GM19452 (cell line): Measurements from ENCODE around the gene SGO1.

Source experiments
- ATAC-seq: cut with Tn5 transposase; IDR thresholded peaks from one replicate; pipeline ENCODE4 v1.9.1; 2021; ENCODE audit not compliant: unreplicated experiment

The SGO1 gene

DNA sequence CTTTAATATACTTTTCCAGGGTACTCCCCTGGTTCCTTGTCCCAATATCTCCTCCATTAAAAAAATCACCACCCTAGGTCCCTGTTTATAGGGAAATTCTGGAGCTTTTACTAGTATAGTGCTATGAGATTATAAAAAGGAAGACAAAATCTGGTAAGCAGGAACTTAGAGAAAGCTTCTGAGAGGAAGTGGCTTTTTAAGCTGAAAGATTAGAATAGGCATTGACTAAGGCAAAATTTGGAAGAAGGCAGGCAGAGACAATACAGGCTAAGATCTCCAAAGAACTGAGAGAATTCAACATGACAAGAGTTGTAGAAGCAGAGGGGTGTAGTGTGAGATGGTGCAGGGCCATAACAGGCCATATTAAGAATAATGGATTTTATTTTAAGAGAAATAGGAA is 25.8 kb downstream of the SGO1 start:
- no peak for ATAC-seq

DNA sequence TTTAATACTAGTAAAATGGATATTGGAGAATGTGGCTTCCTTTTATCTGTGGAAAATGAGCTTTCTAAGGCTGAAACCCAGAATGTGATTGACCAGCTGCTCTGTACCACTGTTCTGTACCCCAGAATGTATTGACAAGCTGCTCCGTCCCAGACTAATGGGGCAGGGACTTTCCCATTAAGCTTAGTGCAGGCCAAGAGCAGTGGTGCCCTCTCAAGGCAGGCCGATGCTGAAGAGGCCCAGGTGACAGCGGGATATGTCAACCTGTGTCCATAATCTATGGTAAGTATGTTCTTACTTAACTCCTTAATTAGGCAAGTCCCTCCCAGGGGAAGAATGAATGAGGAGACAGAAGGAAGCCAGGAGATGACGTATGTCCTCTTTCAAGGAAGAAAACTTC is 31.1 kb downstream of the SGO1 start:
- ATAC-seq, result no peak

DNA sequence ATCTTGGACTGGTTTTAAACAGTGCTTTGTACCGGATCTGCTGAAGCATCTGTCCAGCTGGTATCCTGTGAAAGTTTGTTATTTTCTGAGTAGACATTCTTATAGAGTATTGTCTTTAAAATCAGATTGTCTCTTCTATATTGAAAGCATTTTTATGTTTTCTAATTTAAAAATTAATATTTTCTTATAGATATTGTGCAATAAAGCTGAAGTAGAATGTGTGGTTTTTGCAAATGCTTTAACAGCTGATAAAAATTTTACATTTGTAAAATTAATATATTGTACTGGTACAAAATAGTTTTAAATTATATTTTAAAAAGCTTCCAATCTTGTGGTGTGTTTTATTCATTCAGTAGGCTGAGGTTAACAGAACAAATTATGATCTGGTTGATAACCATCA is 31.9 kb downstream of the SGO1 start:
- no peak for ATAC-seq

DNA sequence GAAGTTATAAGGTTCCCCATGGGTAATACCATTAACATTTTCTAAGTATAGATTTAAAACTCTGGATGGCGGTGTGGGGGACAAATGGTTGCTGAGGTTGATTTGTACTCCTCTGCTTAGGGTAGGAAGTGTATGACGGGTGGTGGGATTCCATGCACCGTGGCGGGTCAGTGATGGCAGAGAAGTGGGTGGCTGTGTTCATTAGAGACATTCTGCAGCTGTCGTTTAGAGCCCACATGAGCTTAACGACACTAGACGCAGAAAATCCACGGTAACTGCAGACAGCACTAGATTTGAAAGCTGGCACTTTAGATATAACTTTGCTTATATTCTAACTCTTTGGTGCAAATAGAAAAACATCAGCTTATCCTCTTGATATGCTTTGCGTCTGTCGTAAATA is 37.5 kb downstream of the SGO1 start:
- ATAC-seq, result no peak

DNA sequence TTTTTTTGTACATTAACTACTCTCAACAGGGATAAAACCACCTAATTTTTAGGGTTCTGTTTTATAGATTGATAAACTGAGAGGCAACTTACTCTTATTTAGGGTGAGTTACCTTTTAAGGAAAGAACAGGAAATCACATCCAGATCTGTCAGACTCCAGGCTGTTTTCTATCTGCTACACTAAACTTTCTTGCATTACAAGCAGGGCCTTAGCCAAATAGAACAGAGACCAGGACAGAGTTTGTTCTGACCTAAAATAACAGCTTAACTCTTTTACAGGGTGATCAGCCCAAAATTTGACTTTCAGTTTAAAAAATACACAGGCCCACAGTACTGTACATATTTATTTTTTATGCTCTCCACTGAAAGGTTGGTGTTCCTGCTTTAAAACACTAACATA is 38.6 kb downstream of the SGO1 start:
- no peak for ATAC-seq

DNA sequence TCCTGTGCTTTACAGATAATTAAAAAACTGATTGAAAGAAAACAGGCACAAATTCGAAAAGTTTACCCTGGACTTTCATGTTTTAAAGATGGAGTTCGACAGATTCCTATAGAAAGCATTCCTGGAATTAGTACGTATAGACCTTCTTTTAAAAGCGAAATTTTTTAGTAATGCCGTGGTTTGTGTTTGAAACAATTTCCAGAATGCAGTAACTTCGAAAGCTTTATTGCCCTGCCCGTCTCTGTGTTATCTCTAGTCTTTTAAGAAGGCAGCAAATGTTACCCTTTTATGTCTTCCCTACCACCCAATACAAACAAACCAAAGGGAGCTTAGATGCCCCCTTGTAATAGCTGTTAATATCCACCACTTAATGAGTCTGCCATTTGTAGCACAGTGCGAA is 39.7 kb downstream of the SGO1 start:
- no peak for ATAC-seq

DNA sequence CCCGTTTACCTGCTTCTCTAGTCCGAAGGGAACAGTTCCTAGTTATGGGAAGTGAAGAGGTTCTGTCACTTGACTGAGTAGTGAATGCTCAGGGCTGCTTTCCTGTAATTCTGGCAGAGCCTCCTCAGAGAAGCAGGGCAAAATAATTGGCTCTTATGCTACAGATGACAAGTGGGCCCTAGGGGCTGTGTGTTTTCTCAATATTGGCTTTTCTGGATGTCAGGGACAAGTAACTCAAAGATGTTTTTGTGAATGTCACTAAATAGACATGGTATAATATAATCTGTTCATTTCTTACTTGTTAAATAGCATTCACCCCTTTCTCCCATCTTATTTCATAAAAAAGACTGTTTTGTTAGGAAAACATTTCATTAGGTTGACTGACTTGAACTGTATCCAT is 40.1 kb downstream of the SGO1 start:
- ATAC-seq, result no peak

DNA sequence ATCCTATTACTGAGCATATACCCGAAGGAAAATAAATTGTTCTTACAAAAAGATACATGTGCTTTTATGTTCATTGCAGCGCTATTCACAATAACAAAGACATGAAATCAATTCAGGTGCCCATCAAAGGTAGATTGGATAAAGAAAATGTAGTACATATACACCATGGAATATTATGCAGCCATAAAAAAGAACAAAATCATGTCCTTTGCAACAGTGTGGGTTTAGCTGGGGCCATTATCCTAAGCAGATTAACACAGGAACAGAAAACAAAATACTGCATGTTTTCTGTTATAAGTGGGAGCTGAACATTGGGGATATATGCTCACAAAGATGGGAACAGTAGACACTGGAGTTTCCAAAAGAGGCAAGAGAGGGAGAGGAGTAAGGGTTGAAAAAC is 42.5 kb downstream of the SGO1 start:
- ATAC-seq, result no peak

DNA sequence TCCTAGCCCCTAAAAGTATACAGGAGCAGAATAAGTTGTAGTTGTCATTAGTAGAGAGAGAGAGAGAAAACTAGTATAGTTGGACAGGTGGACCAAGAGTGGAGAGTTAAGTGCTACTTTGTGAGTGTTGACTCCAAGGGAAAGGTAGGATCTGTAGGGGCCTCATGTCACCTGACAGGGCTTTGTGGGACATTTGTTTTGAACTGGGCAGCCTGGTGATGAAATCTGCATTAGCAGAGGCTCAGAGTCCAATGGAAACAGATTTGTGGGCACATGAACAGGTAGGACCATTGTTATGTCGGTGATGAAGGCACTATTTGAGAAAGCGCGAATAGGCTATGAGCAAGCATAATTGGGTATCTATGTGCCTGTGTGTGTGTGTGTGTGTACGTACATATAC is 43.5 kb downstream of the SGO1 start:
- no peak for ATAC-seq

DNA sequence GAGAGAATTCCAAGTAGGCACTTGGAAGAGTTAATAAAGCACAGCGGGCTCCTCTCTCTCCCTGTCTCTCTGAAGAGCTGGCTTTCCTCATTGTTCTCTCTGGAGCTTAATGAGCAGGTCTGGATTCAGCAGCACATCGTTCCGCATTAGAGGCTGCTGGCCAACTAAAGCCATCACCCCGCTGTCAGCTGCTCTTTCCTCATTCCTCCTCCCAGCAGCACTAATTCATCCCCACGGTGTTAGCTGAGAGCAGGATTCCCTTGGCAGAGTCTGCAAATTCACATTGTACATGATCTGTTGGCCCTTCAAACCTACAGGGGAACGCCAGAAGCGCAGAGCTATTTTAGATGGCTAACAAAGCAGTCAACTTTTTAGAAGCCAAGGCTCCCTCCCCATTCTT is 44.2 kb downstream of the SGO1 start:
- ATAC-seq, result no peak

DNA sequence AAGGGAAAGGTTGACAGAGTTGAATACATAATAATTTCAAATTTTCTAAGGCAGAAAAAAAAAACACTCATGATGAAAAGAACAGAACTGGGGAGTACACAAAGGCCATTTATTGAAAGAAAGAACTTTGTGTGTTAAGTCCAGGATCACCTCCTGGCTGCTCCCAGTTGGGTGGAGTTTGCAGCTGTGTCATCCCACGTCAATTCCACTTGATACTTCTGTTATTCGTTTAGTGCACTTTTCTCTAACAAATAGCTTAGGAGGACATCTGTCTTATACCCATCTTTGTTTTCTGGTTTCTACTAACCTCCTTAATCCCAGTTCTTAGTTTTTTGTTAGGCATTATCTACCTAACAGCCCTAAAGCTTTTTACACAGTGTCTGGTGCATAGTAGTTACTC is 44.7 kb downstream of the SGO1 start:
- ATAC-seq, result no peak

DNA sequence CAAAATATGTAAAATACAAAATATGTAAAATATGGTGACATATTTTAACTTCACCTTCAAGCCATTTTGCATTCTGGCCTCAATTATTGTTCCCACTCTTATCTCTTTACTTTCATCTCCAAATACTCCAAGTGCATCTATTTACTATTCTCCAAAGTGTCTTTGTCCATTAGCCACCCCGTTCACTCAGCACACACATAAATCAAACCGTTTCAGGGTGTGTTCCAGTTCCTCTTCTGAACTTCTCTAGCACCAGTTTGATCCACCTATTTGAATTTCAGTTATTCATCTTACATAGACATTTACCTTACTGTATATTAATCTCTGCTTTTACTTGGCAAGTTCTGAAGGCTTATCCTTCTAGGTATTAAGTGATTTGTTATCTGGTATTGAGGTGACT is 45.1 kb downstream of the SGO1 start:
- ATAC-seq, result no peak

DNA sequence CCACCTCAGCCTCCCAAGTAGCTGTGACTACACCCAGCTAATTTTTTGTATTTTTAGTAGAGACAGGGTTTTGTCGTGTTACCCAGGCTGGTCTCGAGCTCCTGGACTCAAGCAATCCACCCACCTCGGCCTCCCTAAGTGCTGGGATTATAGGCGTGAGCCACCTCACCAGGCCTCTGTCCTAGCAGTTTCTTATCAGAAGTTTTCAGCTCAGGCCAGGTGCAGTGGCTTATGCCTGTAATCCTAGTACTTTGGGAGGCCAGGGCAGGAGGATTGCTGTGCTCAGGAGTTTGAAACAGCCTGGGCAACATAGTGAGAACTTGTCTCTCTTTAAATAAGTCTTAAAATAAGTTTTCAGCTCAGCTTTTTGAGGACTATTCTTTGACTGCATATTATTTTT is 48.4 kb downstream of the SGO1 start:
- ATAC-seq, result no peak

DNA sequence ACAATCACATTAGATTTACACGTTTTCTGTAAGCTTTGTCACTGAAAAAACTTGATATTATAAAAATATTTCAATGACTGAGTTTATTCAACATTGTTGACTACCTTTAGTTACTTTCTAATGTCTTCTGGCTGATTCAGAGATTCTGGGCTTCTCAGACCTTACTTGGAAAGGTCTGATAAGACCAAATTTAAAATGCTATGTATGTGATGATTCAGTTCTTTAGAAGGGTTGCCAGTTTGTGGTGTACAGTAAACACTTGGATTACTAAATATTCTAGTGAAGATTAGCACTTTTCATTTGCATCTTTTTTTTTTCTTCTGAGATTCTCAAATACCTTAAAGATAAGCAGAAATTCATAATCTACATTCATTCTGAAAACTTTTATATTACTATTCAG is 49.8 kb downstream of the SGO1 start:
- ATAC-seq, result no peak

DNA sequence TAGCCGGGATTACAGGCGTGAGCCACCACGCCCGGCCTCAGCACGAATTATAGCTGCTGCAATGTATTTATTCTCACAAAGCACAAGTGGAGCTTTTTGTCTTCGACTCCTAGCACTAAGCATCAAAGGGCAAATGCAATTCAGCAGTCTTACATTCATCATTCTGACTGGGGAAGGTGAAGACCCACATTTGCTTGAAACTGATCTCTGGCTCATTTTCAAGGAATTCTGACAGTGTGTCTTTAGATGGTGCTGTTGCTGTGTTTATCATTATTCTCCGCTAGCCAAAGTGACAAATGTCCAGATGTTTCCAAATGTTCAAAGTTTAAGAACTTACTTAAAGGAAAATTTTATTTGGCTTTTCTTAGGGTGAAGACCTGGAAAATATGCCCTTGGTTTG is 55.9 kb downstream of the SGO1 start:
- ATAC-seq, result no peak

DNA sequence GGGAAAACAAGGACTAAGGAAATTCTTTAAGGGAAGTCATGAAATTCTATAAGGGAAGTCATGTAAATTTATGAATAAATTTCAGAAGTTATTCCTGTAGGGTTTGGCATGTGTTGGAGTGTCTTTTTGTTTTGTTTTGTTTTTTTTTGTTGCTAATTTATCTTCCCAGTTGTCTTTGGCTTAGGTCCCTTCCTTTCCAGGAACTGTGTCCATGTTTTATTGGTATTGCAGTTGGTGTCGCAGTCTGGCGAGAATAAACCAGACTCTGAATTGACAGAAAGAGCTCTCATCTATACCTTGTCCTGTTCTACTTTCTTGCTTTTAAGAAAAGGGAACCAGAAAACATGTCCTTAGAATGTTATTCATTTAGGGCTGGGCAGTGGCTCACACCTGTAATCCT is 57.6 kb downstream of the SGO1 start:
- no peak for ATAC-seq

DNA sequence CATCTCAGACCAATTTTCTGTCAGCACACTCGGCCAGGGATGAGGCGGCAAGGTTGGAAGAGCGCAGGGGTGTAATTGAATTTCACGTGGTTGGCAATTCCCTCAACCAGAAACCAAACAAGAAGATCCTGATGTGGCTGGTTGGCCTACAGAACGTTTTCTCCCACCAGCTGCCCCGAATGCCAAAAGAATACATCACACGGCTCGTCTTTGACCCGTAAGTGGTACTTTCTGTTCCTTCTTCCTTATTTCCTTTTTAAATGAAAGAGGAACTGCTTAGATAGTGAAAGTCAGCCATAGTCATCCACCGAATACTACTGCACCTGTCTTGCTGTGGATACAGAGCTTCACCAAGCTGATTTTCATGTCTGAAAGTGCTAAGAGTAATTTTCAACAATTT is 60.1 kb downstream of the SGO1 start:
- peak; percentile 100 for ATAC-seq

DNA sequence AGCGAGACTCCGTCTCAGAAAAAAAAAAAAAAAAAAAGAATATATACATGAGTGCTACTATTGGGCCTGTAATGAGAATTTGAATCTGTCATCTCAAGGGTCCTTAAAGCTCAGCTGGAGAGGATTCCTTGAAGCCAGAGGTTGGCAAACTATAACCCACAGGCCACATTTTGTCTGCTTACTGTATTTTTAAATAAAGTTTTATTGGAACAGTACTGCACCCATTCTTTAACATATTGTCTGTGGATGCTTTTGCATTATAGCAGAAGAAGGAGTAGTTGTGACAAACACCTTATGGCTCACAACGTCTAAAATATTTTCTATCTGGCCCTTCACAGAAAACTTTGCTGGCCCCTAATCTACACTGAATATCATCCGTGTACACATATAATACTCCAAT is 60.7 kb downstream of the SGO1 start:
- ATAC-seq, result no peak

DNA sequence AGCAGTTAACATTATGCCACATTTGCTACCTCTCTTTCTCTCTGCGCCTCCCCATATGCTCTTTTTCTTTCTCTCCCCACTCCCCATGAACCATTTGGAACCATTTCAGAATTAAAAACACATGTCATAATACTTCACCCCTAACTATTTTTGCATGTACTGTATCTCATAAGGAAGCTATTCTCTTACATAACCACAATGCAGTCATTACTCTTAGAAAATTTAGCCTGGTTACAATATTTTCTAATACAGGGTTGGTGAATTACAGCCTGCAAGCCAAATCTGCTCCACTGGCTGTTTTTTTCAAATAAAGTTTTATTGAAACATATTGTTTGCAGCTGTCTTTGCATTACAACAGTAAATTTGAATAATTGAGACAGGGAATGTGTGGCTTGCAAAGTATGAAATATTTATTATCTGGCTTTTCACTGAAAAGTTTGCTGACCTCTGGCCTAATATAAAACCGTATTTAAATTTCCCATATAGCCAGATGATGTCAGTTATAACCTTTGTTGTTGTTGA is 62.8 kb downstream of the SGO1 start:
- no peak for ATAC-seq

DNA sequence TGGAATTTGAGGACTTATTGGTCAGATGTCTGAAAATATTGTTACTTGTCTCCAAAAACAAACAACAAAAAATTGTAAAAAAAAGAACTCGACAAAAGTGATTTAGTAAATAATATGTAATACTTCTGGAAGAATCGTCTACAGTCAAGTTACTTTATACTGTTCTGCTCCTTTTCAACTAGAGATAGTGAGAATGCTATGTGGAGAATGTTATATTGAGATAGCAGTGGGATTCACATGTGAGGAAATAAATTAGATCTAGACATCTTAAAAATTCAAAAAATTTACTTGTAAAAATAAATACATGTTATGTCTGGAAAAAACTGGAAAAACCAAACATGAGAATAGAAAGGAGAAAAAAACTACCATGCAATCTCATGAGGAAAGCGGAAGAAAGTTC is 64.9 kb downstream of the SGO1 start:
- no peak for ATAC-seq
